ENCODE measurements around the gene CD160.
A peak's percentile ranks its signal among the peaks of the same experiment; 100 is the strongest.
"Not testable (repeated sequence)": the region's sequence is repeated elsewhere in the genome, so short reads cannot be mapped to it uniquely, and the experiment has no call there.

The CD160 gene

DNA sequence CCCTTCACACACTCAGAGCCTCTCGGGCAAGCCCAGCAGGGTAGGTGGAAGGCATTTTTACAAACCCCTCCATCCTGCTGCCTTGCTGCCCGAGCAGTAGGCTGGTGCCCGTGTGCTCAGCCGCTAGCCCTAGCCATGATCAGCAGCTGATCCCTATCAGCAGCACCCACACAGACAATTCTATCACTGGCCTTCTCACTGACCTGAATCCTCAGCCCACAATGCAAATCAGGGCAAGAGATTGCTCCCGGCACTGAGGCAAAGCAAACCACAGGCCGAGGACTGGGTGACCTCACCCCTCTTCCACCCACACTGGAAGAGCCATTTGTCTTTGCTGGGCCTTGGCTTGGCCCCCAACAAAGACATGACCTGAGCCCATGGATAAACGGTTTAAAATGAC, 11.2 kb upstream of the CD160 start:
- DNase-seq (ENCODE audit: insufficient read length, low spot score) (no peak), FAIRE-seq (no peak)

DNA sequence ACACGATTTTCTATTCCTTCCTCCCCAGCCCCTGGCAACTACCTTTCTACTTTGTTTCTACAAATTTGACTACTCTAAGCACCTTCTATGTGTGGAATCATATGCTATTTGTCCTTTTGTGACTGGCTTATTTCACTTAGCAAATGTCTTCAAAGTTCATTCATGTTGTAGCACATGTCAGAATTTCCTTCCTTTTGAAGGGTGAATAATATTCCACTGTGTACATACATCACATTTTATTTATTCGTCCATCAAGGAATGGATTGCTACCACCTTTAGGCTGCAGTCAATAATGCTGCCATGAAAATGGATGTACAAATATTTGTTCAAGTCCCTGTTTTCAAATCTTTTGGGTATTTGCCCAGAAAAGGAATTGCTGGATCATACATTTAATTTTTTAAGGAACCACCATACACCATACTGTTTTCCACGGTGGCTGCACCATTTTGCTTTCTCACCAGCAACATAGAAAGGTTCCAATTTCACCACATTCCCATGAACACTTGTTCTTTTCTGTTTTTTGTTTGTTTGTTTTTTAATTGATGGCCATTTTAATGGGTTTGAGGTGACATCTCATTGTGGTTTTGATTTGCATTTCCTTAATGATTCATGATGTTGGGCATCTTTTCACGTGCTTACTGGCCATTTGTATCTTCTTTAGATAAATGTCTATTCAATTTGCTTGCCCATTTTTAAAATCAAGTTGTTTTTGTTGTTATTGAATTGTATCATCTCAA, 8.8 kb upstream of the CD160 start:
- no peak for DNase-seq (ENCODE audit: insufficient read length, low spot score)
- FAIRE-seq: no peak

DNA sequence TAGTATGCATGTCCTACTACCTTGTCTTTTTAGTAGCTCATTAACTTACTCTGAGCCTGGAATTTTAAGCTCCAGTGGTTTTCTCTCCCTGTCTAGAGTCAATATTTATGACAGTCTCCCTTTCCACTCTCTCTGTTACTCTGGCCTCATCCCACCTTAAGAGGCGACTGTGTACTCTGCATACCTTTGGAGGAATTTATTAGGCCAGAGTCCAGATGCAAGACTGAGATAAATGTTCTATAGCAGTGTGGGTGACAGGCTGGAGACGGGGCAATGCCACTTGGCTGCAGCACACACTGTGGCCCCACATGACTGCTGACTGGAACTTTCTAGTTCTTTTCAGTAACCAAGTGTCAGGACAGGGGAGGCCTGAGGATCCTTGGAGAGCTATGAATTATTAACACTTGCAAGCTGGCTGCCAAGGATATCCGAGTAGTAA, 8.1 kb upstream of the CD160 start:
- DNase-seq (ENCODE audit: insufficient read length, low spot score) (no peak), FAIRE-seq (no peak)

DNA sequence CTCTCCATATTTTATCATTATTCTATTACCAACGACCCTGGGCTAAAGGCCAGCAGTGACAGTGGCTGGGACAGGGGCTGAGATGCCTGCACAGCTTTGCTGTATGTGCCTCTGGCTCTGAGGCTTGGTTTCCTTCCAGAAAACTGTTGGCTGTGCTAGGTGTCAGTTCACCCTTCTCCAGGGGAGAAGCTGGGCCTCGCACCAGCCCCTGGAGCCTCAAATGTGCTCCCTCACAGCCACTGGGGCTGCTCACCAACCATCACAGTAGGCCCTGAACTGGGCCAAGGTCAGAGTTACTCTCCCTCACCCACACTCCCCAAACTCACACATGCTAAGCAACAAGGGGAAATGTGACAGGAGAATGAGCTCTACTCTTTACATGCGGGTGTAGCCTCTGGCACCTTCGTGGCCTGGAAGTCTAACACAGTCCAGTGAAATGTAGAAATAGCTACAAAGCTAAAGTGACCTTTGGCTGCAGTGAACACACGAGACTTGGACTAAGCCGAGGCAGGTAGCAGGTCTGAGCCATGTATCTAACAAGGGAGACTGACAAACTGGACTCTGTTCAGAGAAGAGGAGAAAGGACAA, 4.7 kb upstream of the CD160 start:
- DNase-seq (ENCODE audit: insufficient read length, low spot score) (no peak), FAIRE-seq (no peak)

DNA sequence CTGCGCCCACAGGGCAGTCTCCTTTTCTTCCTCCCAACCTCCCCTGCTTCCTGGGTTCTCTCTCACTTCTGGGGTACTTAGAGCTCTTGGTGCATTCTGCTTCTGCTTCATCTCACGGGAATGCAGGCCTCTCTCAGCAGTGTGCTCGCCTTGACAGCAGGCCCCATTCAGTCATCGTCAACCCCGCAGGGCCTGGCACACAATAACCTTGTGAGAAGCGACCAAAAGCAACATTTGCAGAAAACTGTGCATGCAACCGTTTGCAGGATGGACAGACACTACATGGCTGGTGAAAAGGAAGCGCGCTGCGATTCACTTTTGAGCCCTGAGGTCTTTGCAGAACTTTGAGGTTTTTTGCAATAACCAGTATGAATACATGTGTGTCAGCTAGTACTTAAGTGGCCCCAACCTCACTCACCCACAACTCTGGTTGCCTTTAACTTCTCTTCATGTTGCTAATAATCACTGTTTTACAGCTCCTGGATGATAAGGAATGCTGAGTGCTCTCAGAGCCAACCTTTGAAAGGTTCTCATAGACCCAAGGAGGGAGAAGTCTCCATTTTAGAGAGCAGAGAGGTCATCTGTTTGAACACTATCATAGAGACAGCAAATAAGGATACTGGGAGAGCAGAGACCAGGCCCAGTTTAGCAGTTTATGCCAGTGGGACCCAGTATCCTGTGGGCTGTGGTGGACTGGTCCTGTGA, 2.5 kb upstream of the CD160 start:
- FAIRE-seq (no peak), DNase-seq (ENCODE audit: insufficient read length, low spot score) (no peak)

DNA sequence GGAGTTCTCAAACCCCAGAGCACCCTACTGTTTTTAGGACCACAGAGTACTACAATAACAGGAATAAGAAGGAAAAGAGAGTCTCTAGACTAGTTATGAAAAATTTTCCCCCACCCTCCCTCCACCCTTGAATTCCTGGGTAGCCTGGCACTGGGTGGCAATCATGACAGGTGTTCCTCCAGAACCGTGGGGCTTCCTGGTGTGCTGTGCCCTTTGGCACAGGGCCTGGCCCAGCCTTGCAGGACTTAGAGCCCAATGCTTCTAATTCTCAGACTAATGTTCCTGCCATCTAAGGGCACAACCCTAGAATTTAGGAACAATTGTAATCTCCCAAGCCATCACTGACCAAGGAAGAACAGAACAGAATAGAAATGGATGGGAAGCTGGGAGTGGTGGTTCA, 1.5 kb upstream of the CD160 start:
- DNase-seq (ENCODE audit: insufficient read length, low spot score): no peak
- FAIRE-seq: no peak

GRCh38 chr1:145718465-145718864, 834 bp upstream of the CD160 start:
- not testable (repeated sequence) for FAIRE-seq; DNase-seq (ENCODE audit: insufficient read length, low spot score)

- FAIRE-seq (no peak), DNase-seq (ENCODE audit: insufficient read length, low spot score) (no peak)
These were observed 1.2 kb downstream of the CD160 start for GRCh38 chr1:145720556-145720877.

DNA sequence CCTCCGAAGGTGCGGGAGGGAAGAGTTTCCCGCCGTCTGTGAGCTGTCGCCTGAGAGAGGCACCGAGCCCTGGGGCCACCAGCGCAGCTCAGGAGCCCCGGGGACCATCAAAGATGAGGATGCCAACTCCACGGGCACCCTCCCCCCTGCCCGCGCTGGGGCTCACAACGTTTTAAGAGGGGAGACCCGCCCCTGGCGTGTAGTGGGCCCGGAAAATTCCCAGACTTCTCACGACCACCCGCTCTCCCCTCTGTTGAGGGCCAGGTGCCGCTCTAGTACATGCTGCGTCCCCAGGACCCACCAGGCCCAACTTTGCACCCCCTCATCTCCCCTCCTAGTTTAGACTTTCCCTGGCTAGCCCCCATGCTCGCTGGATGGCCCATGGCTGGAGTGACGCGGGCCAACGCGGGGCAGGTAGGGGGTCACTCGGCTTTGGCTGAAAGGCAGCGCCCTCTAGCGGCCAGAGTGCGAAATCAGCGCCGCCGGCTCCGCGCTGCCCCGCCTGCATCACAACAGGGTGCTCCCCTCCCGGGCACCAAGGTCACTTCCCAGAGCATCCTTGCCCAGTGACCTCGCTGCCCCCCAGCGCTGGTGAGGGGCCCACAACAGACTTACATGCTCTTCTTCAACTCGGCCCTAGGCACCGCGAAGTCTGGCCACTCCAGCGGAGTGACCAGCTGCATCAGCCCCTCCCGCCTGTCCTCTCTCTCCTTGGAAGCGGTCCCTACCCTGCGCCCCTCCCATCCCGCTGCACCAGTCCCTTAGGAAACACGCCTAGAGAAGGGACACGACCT, 1.8 kb downstream of the CD160 start:
- DNase-seq (ENCODE audit: insufficient read length, low spot score): peak; percentile 58
- FAIRE-seq: no peak

GRCh38 chr1:145726193-145726592, 6.9 kb downstream of the CD160 start:
- not testable (repeated sequence) for FAIRE-seq

GRCh38 chr1:145729196-145729595, 9.9 kb downstream of the CD160 start:
- DNase-seq (ENCODE audit: insufficient read length, low spot score): no peak
- FAIRE-seq: no peak

More at GRCh38 chr1:145726193-145726592, 6.9 kb downstream of the CD160 start:
- DNase-seq (ENCODE audit: insufficient read length, low spot score): not testable (repeated sequence)

- DNase-seq (ENCODE audit: insufficient read length, low spot score) (no peak), FAIRE-seq (no peak)
These were observed 10.6 kb downstream of the CD160 start for GRCh38 chr1:145729666-145730436.

DNA sequence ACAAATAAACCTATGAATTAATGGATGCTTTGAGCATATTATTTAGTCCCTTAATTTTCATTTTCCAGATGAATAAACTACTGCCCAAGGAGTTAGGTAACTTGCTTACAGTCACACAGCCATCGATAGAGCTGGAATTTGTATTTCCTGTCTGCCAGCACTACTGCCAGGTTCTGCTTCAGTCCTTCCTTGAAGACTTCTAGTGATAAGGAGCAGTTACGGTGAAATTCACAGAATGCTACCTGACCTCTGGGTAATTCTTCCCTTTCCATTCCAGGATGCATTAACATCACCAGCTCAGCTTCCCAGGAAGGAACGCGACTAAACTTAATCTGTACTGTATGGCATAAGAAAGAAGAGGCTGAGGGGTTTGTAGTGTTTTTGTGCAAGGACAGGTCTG, 11.2 kb downstream of the CD160 start:
- DNase-seq (ENCODE audit: insufficient read length, low spot score) (no peak), FAIRE-seq (no peak)

DNA sequence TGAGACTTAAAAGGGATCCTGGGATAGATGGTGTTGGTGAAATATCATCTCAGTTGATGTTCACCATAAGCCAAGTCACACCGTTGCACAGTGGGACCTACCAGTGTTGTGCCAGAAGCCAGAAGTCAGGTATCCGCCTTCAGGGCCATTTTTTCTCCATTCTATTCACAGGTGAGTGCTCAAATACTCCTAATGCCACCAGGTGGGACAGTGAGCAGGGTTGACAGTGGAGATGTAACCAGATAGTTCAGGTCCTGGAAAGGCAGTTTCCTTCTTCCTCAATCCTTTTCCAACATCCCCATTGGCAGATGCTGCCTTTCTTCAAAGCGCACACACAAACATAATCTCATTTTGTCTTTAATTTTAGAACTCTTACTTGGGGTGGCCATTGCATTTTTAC, 11.6 kb downstream of the CD160 start:
- FAIRE-seq (no peak), DNase-seq (ENCODE audit: insufficient read length, low spot score) (no peak)

- DNase-seq (ENCODE audit: insufficient read length, low spot score): no peak
- no peak for FAIRE-seq
These were observed 16.9 kb downstream of the CD160 start for GRCh38 chr1:145736191-145736590.

DNA sequence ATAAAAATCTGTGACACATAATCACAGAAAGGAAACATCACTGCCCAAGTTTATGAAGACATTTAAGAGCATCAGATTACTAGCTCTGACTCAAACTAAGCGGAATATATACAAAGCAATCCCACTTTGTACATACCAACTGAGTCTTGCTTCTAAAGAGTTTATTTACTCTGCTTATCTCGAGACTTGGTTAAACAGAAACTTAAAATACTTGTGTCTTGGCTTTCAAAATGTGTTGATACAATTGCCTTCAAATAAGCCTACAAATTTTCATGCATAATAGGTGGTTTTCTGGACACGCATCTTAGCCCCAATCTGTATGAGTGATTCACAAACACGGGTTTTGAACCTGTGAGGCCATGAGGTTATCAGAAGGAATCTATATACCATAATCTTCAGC, 21.0 kb downstream of the CD160 start:
- FAIRE-seq (no peak), DNase-seq (ENCODE audit: insufficient read length, low spot score) (no peak)

DNA sequence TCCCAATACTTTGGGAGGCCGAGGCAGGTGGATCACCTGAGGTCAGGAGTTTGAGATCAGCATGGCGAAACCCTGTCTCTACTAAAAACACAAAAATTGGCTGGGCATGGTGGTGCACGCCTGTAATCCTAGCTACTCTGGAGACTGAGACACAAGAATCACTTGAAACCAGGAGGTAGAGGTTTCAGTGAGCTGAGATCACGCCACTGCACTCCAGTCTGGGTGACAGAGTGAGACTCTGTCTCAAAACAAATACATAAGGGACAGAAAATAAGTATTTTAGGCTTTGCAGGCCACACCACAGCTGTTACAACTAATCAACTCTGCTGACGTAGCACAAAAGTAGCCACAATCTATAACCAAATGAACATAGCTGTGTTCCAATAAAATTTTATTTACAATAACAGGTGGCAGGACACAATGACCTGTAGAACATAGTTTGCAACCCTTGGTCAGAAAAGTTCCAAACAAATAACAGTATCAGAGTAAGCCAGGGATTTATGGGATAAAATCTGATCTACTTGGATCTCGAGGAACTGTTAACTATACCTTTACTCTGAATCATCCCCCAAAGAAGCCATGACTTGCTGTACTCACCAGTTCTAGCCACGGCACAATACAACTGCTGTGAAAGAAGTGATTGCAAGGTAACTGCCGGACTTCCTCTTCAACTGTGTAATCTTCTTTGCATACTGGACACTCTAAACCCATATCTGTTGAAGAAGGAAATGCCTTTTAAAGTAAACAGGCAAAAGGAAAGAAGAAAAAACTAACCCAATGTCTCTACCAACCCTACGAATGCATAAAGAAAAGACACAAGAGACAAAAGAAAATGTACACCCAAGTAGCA, 28.3 kb downstream of the CD160 start:
- no peak for DNase-seq (ENCODE audit: insufficient read length, low spot score)

DNA sequence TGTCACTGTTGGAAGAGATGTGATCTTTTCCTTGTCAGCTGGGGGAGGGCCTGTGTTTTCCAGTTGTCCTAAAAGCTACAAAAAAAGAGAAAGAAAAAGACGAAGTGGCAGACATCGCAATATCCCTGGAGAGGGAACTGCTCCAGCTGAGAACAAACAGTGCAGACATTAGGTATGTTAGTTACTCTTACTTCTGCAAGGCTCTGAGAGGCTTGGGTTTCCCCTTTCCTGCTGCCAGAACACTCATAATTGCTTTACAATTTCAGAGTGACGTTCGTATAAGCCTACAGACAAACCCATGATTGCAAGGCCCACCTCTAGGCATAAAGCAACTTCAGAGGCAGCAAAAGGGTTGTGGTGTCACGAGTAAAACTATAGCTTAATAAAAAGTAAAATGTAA, 31.1 kb downstream of the CD160 start:
- no peak for FAIRE-seq
- no peak for DNase-seq (ENCODE audit: insufficient read length, low spot score)

More for the DNA sequence above, 28.3 kb downstream of the CD160 start:
- FAIRE-seq: peak; percentile 63

GRCh38 chr1:145751491-145752037, 32.3 kb downstream of the CD160 start:
- no peak for FAIRE-seq
- DNase-seq (ENCODE audit: insufficient read length, low spot score): no peak
